IPS DF 4.7 (cell line): ENCODE results near the gene SVIL.
"Not testable (repeated sequence)": the region's sequence is repeated elsewhere in the genome, so short reads cannot be mapped to it uniquely, and the experiment has no call there.

ENCODE experiments used
- DNase-seq: peaks from one replicate; pipeline ENCODE4 v3.0.0-alpha.2; 2013; ENCODE audit warnings: low spot score; ENCODE audit errors: extremely low read depth

Gene SVIL

DNA sequence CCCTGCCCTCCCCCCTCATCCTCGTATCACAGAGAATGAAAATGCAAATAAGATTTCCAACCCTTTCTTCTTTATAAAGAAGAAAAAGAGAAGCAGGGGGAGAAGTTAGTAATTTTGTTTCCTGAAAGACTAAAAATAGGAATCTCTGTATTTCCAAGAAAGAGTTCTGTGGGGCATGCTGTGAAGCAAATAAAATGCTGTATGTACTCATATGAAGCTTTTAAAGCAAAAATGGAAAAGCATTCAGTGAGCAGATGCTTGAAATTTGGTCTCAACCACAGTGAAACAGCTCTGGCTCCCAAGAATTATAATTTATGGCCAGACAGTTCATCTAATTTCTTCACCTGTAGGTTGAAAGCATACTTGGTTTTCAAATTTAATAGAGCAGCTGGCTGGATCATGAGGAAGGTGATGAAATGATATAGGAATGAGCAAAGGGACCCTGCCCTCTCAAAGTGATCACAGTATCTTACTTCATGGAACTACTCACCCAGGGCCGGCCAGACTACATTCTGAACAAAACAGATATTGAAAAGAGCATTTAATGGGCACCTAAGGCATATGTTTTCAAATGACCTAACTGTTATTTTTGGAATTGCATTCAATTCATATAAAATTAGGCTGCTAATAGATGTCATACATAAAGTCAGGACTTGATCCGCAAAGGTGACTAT, 31.4 kb downstream of the SVIL start:
- DNase-seq, result no peak

DNA sequence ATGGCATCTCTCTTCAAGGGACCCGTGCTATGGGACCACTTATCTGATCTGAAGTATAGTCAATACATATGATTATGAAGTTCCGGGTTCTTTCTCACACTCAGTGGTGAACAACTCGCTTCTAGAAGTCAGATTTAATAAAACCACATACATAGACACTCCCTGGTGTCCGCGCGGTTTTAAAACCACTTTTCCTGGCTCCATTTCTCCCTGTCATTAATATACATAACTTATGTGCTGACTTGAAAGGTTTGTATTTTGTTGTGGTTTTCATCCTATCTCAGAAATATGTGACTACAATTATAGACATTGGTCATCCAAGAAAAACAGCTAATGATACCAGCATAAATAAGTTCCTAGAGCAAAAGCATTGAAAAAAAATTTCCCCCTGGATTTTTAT, 34.0 kb downstream of the SVIL start:
- DNase-seq, result no peak

DNA sequence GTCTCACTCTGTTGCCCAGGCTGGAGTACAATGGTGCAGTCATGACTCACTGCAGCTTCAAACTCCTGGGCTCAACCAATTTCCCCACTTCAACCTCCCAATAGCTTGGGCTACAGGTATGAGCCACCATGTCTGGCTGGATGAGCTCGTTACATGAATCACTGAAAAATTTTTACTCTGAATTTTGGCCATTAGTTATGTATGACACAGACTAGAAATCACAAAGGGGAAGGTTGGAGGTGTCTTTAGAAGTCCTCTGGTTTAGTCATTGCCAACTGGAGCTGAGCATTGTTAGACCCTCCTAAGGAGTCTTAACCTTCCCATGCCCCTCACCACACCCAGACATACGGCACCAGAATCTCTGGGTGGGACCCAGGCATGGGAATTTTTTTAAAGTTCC, 34.7 kb downstream of the SVIL start:
- no peak for DNase-seq

DNA sequence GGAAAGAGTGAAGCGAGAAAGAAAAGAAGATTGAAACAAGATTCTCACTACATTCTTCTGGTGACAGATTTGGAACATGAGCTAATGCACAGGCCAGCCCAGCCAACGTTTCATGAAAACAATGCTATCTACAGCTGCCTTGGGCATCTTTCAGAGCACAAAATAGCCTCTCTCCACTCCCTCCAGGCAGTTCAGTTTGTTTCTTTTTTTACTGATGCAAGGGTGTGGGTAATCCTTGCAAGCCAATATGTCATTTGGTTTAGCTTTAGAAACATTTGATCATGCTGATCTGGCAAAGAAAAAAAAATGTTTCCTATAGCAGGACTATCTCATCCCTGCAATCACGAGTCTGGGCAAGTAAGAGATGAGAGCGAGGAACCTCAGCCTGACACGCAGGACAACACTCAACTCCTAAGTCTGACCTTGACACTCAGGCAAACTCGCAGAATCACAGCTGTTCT, 35.9 kb downstream of the SVIL start:
- DNase-seq, result no peak

DNA sequence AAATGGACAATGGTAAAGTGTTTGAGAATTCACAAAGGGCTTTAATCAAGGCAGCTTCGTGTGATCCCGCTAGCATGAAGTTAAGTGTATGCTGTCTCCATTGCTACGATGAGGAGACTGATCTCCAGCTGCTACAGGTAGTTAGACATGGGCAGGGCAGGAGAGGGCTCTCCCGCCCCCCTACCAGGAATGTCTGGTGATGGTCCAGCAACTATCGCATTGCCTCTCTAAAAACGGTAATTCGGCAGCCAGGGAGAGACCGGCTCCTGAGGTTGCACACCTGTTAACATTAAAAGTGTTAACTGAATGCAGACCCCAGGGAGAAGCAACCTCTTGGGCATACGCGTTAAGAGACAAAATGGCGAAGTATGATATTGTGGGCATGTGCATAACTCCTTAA, 37.9 kb downstream of the SVIL start:
- no peak for DNase-seq

DNA sequence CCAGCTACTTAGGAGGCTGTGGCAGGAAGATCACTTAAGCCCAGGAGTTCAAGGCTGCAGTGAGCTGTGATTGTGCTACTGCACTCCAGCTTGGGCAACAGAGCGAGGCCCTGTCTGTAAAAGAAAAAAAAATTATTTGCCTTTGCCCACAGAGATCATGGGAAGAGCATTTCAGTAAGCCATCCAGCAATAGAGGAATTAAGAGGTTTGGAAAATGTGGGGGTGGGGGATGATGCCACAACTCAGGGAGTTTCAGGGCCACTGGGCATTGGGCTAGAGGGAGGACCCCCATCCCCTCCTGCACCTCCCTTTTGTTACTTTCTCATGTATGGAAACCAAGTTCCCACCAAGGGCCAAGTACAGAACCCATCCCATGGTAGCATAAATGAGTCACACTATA, 38.4 kb downstream of the SVIL start:
- no peak for DNase-seq

DNA sequence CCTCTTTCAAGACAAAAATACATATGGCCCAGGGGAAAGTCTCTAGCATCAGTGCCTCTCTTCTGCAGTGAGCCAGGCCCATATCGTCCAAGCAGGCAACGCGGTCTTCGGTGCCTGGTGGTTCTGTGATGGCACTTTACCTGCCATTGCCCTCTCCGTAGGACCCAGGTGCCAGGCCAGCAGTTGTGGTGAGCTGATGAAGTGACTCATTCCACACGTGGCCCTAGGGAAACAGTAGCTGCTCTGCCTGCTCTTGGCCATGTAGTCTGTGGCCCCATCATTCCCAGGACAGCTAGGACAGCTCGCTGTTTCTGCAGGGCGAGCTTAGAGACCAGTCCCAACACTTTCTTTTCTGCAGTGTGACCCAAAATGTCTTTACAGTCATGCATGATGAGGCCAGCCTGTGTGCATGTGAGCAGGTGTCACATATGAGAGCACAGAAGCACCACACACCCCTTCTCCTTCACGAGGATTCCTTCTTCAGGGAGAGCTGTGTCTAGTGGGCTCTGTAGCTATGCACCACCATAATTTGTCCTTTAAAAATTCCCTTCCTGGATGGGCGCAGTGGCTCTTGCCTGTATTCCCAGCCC, 39.0 kb downstream of the SVIL start:
- no peak for DNase-seq

DNA sequence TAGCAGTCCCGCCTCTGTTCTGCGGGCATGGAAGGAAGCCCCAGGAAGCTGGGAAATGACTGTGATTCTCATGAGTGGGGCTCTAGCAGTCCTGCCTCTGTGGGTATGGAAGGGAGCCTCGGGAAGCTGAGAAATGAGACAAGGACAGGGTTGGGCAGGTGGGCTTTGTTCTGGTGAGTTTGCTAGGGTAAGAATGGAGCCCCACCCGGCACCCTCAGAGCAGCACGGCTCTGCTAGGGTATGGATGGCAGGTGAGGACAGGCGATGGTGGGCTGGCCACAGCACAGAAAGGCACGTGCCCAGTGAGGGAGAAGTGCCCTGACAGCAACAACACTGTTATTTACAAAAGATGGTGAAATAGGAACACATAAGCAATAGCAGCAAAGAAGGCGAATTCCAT, 39.6 kb downstream of the SVIL start:
- DNase-seq, result no peak

DNA sequence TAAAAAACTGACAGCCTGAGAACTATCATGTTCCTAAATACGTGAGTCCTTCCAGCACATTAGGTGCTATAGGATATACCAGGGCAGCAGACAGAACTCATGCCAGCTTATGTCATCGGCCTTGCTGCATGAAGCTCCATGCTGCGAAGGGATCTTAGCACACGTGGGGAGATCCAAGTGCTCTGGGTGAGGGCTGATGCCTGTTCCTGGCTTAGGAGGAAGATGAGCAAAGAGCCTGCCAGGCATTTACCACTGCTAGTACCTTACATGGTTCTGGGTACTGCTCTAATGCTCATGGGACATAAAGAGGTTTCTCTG, 43.2 kb downstream of the SVIL start:
- DNase-seq, result no peak

DNA sequence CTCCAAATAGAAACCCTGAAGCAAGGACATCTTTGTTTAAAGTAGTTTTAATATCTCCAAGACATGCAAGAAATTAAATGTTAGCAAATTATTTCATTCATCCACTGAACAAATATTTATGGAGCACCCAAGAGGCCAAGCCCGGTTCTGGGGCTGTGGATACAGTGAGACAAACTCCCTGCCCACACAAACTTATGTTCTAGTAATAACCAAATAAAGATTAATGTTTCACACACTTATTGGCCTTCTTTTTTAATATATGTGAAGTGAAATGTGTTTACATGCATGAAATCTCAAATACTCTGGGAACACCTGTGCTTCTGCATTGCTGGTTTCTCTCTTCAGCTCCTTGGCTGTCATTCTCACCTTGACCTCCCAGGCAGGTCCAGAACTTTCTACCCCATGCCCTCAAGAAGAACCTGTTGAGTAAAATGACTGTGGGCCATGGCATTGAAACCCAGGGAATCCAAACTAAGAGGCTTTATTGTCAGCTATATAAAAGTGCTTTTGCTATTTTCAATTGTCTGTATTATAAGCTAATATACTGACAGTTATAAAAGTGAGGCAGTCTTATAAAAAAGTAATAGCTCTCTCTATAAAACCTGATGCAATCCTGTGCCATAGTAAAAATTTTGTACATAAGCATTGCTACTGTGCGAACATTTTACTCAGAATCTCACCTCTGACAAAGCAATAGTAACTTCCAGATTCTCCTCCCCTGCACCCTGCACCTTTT, 43.7 kb downstream of the SVIL start:
- DNase-seq, result no peak

DNA sequence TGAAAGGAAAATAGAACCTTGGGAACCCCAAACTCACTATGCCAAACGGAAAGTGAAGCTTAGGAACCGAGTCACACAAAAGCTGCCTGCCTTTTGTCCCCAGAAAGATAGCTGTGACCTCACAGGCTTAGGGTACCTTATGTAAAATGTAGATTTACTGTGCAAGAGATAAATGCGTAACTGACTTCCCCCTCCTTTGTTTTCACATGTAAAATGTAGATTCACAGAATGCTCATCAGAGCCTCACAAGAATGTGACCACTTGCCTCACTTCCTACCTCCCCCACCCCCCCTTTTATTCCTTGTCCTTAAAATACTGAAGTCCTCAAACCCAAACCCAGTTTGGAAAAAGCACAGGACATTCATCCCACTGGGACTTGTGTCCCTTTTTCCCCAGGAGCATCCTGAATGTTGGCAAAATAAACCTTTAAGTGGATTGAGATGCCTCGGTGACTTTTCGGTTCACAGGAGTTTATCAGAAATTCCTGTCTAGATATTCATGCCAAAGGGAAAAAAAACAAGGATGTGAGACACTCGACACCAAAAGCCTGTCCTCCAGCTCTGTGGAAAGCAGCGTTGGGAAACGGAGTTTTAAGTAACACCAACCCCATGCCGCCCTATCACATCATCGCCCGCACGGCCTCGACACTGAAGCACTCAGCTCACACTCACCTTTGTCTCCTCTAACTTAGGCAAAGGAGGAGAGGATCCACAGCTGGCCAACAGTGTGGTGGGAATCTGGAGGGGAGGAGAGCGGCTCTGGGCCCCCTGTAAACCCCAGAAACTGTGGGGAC, 45.9 kb downstream of the SVIL start:
- DNase-seq, result no peak

DNA sequence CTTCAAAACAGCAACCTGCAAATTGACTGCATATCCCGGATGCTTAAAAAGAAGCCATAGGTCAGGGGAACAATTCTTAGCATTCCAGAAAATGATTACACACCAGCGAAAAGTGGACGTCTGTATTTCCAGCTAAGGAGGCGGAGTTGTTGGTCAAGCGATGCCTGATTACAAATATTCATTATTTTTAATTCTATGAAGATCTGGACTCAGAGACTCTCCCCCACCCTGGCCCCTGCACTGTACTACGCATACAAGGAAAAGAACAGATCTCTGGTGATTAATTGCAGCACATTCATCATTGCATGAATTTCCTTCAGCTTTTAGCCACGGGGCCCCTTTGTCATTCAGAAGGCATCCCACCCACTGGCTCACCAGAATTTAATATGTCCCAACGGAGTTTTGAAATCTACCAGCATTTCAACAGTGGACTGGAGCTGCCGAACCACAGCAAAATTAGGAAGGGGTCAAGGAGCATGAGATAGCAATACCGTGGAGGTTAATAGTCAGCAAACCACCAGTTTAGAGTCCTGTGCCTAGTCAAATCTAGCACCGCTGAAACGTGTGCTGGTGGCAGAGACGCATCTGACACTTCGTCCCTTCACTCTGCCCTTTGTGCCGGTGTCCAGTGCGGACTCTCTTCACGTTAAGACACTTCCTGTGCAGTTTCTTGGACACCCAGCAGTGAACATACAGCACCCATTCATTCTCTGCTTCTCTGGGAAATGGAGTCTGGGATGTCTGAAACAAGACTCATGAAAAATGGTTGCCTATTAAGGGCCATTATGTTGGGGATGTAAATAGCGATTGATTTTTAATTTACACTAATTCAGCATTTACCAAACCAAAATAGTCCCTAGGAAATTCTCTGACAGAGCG, 46.8 kb downstream of the SVIL start:
- DNase-seq, result not testable (repeated sequence)

DNA sequence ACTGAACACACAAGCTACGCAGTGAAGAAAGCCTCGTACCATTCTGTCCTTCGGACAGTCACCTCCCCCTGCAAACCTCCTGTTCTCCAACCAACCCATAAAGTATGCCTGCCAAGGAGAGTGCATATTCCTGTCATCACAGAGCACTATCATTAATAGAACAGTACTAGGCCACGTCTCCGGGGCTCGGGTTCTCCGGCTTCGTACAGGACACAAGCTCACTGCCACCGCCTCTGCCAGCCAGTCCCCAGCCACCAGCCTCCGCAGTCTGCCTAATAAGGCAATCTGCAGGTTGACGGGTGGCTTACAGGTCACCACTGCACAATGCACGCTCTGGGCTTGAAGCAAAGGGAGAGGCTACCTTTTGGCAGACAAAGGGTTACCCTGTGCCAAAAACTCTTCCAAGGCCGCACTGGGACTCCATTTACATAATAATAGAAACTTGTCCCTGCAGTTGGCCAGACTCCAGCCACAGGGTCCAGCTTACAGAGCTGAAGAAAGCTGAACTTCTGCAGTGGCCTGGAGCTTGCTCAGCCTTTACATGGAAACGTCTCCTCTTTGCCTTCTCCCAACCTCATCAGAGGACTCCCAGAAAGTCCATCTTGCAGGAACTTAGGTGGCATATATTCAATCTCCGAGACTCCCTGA, 47.5 kb downstream of the SVIL start:
- DNase-seq, result not testable (repeated sequence)

DNA sequence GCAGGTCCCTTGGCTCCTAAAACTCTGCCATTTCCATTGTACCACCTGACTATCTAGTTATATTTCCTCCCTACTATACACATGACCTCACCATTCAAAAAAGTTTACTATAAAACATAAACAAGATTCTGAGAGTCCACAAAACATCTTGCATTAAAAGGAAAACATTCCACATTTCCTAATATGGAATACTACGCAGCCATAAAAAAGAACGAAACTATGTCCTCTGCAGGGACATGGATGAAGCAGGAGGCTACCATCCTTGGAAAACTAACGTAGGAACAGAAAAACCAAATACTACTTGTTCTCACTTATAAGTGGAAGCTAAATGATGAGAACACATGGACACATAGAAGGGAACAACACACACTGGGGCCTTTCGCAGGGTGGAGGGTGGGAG, 48.3 kb downstream of the SVIL start:
- DNase-seq, result no peak

DNA sequence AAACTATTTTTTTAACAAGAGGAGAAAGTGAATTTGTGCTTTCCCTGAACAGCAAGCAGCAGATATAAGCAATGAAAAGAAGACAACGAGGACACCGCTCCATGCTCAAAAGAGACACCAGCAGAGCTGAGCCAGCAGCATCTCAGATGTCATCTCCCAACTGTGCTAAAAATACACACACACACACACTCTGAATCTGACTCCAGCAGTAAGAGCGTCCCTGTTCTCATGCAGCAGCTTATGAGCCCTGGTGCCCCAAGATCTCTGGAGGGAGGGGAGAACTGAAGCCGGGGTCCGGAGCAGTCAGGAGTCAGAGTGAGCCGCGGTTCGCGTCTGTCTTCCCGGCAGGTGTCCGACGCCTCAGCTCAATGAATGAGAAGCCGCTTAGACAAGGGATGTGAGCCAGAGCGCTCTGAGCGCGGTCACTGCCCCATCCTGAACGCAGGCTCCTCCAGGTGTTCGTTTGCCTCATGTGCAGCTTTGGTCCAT, 49.2 kb downstream of the SVIL start:
- DNase-seq, result no peak

DNA sequence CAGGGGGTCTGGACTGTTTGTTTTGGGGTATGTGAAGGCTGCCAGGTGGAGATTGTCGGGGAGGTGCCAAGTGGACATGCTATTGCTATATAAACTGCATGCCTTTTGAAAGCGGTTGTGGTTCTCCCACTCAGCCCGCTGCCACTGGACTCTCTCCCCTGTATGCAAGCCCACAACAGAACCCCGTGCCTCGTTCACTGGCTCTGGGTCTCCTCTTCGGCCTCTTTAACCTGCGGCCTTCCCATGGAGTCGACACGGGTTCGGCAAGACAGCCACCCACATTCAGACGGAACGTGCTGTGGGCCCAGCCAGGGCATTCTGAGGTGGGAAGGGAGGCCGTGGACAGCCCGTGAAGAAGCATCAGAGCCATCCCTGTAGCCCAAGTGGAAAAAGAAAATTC, 50.3 kb downstream of the SVIL start:
- DNase-seq, result no peak

DNA sequence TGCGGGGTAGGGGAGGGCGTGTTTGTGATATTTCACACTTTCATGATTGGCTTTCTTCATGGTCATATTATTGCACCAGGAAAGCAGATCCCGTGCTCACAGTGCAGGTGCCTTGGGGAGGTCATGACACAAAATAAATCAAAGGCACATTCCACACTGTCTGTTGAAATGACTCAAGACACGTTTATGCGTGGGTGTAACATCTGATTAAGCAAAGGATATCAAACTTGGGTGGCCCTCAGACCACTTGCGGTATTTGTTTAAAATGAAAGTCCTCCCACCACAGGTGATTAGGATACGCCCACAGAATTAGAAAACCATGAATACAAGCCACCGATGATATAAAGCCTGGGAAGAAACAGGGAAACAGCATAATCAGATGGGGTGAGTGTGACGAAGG, 51.1 kb downstream of the SVIL start:
- no peak for DNase-seq

DNA sequence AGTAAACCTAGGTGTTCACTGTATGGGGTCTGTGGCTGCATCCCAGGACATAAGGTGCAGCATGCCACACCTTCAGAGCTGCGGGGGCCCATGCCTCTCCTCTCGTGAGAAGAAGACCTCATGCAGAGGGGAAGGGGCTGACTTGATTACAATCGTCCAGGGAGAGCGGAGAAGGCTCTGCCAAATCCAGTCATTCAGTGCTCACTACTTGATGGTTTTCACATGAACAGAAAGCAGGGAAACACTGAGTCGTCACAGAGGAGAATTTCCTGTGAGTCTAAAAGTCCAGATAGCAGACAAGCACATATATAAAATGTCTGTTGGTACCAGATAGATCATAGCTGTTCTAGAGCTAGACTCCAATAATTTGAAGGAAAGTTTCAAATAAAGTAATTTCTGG, 52.0 kb downstream of the SVIL start:
- DNase-seq, result not testable (repeated sequence)

DNA sequence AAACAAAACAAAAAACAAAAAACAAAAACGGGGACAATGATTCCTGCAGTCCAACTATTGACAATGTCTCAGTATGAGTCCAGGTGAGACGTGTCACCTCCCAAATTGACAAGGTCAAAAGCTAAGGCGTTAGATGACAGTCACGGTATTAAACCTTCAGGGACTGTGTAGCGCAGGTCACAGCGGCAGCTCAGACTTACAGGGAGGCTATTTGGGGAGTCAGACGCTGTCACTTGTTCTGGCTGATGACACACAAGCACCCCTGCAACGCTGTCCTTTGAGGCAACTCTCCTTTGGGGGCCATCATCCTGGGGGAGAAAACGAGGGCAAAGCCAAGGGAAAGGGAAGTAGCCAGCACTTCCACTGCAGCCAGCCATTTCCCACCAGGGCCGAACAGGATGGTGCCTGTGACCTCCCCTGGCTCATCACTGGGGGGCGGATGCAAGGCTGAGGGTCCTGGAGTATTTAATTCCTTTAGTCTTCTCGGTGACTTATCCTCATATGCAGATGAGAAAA, 55.3 kb downstream of the SVIL start:
- DNase-seq, result no peak

DNA sequence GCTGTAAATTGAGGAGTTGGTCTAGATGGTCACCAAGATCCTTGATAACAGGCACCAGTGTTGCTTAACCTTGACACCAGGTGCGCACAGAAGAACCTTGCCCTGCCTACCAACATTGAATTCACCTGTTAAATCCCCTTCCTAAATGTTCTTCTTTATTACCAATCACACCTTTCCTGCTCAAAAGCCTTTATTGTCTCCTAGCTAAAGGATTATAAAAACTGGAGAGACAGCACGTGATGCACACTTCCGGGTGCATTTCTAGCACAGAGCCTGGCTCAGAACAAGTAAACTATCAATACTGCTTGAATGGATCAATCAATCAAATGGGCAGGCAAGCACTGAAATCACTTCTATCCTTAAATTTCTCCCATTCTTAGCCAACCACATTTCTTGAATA, 56.3 kb downstream of the SVIL start:
- DNase-seq, result no peak
